ENCODE measurements around the gene CDC42EP4. TPM values are rescaled to one million over a fixed set of nuclear protein-coding genes. Genes with fewer than 3 reads are reported as not detected.

Gene CDC42EP4
- total and polyA plus RNA-seq, 9 of the 15 experiments (the other 6 are each of a cell fraction or from before 2014, with no cell fraction given) = 0.65 to 20.8 (median 12.3) TPM

DNA sequence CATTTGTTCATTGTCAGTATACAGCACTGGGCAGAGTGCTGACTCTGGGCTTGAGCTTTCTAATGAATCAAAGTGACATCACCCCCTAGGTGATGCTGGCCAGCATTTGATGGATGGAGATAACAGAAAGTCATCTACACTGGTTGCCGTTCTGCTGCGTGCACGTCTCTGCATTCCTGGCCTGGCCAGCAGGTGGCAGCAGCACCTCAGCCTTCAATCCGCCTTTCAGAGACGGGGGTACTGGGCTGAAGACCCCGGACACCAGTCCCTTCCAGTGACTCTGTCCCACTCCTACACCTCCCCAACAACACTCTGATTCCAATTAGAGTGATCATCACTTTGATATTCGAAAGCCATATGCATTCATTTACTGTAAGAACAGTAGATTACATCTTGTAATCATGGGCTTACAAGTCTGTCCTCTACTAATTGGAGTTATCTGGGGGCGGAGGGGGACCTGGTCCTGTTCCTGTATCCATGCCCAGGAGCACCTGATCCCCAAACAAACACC is 56.1 kb downstream of the CDC42EP4 start (continued):
- TF ChIP-seq MNT (conservative IDR thresholded peaks at IDR 0.05) = peak in 1 of 2 experiments; percentile 44; a peak in 1 of 4 replicates
- no peak for TF ChIP-seq TAF1 (IDR thresholded peaks at IDR 0.05; ENCODE audit: control insufficient read depth, extremely low read depth, insufficient read depth, low read length, severe bottlenecking)
- no peak for TF ChIP-seq SMARCB1 (IDR thresholded peaks at IDR 0.05; ENCODE audit: insufficient read length, low read depth)
- TF ChIP-seq, protein P1, sequence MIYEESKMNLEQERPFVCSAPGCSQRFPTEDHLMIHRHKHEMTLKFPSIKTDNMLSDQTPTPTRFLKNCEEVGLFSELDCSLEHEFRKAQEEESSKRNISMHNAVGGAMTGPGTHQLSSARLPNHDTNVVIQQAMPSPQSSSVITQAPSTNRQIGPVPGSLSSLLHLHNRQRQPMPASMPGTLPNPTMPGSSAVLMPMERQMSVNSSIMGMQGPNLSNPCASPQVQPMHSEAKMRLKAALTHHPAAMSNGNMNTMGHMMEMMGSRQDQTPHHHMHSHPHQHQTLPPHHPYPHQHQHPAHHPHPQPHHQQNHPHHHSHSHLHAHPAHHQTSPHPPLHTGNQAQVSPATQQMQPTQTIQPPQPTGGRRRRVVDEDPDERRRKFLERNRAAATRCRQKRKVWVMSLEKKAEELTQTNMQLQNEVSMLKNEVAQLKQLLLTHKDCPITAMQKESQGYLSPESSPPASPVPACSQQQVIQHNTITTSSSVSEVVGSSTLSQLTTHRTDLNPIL (CRISPR knock-in tag; IDR thresholded peaks at IDR 0.05) = no peak
- TF ChIP-seq MECOM (CRISPR knock-in tag; IDR thresholded peaks at IDR 0.05) = no peak
- TF ChIP-seq, protein P2, sequence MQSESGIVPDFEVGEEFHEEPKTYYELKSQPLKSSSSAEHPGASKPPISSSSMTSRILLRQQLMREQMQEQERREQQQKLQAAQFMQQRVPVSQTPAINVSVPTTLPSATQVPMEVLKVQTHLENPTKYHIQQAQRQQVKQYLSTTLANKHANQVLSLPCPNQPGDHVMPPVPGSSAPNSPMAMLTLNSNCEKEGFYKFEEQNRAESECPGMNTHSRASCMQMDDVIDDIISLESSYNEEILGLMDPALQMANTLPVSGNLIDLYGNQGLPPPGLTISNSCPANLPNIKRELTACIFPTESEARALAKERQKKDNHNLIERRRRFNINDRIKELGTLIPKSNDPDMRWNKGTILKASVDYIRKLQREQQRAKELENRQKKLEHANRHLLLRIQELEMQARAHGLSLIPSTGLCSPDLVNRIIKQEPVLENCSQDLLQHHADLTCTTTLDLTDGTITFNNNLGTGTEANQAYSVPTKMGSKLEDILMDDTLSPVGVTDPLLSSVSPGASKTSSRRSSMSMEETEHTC (IDR thresholded peaks at IDR 0.05) = no peak
- peak; percentile 62 for TF ChIP-seq JUND (IDR thresholded peaks at IDR 0.05; ENCODE audit: borderline replicate concordance, low read depth, low read length)
- TF ChIP-seq JUND (tag; IDR thresholded peaks at IDR 0.05; ENCODE audit: borderline replicate concordance, low read depth, low read length) = peak; percentile 68; the same call in 2 of the 3 replicates
- TF ChIP-seq MAFK (IDR thresholded peaks at IDR 0.05; ENCODE audit: low read length) = no peak
- TF ChIP-seq, protein P3, sequence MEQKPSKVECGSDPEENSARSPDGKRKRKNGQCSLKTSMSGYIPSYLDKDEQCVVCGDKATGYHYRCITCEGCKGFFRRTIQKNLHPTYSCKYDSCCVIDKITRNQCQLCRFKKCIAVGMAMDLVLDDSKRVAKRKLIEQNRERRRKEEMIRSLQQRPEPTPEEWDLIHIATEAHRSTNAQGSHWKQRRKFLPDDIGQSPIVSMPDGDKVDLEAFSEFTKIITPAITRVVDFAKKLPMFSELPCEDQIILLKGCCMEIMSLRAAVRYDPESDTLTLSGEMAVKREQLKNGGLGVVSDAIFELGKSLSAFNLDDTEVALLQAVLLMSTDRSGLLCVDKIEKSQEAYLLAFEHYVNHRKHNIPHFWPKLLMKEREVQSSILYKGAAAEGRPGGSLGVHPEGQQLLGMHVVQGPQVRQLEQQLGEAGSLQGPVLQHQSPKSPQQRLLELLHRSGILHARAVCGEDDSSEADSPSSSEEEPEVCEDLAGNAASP (IDR thresholded peaks at IDR 0.05) = no peak
- TF ChIP-seq CREB3 (tag; conservative IDR thresholded peaks at IDR 0.05; ENCODE audit: low read depth) = no peak
- no peak for TF ChIP-seq IRF2 (CRISPR knock-in tag; IDR thresholded peaks at IDR 0.05)
- TF ChIP-seq BRF1 (IDR thresholded peaks at IDR 0.05; ENCODE audit: borderline replicate concordance, extremely low read depth, insufficient read length) = no peak
- TF ChIP-seq NUFIP1 (IDR thresholded peaks at IDR 0.05; ENCODE audit: partially characterized antibody) = no peak
- no peak for TF ChIP-seq FOXA1 (IDR thresholded peaks at IDR 0.05; ENCODE audit: borderline replicate concordance)
